ENCODE results near the gene ARHGEF12.

ARHGEF12 gene

DNA sequence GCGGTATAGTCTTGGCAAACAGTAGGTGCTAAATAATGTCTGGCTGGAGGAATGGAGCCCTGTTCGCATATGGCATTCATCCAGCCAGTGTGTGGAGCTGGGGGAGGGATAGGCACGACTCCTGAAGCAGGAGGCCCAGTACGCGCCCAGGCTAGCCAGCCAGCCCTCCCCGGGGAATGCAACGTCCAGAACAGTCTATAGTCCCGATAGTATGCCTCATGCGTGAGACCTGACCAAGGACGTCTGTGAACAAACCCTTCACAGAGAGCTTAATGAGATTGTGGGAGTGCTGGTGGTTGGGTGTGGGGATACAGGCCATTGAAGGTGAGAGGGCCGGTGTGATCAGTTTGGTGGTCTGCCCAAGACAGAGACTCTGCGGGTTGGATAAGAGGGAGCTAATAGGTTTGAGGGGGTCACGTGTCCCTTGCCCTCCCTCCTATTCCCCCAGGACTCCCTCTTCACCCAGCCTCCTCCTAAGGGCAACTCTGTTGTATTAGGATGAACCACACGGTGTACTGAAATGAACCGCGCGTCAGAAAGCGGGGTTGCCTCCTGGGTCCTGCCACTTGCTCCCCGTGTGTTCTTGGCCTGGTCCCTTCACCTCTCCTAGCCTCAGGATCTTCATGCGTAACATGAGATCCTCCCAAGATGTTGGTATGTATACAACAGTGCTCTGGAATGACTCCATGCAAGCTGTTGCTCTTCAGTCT, 174.3 kb downstream of the ARHGEF12 start:
- TF ChIP-seq, protein P1, sequence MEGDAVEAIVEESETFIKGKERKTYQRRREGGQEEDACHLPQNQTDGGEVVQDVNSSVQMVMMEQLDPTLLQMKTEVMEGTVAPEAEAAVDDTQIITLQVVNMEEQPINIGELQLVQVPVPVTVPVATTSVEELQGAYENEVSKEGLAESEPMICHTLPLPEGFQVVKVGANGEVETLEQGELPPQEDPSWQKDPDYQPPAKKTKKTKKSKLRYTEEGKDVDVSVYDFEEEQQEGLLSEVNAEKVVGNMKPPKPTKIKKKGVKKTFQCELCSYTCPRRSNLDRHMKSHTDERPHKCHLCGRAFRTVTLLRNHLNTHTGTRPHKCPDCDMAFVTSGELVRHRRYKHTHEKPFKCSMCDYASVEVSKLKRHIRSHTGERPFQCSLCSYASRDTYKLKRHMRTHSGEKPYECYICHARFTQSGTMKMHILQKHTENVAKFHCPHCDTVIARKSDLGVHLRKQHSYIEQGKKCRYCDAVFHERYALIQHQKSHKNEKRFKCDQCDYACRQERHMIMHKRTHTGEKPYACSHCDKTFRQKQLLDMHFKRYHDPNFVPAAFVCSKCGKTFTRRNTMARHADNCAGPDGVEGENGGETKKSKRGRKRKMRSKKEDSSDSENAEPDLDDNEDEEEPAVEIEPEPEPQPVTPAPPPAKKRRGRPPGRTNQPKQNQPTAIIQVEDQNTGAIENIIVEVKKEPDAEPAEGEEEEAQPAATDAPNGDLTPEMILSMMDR (IDR thresholded peaks at IDR 0.05; ENCODE audit: low read depth, low read length) = no peak

DNA sequence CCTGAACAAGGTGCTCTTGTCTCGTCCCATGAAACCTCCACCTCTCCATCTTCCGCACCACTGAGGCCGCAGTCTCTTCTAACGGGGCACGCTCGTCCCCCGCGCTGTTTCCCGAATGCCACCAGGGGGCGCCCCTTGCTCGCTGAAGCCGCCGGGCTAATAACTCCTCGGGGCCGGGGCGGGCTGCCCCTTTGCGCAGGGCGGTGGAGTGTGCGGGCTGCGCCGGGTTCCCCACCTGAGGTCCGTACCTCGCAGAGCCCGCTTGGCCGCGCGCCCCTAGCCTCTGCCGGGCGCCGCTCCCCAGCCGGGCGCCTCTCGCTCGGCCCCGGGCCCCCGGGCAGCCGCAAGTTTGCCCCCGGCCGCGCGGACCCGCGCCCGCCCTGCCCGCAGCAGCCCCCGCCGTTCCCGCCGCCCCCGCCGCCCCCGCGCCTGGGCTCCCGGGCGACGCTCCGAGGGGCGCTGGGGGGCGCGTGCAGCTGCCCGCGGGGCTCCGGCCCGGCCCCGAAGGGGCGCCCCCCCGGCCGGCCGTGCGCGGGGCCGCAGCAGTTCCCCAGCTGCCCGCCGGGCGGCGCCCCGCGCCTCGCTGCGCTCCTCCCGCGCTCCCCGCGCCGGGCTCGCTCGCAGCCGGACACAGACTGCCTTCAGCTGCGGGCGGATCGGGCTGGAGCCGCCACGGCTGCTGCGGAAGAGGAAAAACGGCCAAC, 175.1 kb downstream of the ARHGEF12 start, which contains the start of gene GRIK4:
Gene GRIK4 (plus strand): TSS at position 633 of the 704 bp plus-strand sequence. CDS start 148,571 bp downstream, outside the sequence.
- TF ChIP-seq, protein P1 (IDR thresholded peaks at IDR 0.05; ENCODE audit: low read depth, low read length) = peak; percentile 91
- peak; percentile 69 to 78 for DNase-seq (ENCODE audit: low read depth in 2 of 2)

More for the DNA sequence above, 174.3 kb downstream of the ARHGEF12 start:
- no peak overlapping the region for H3K4me3 ChIP-seq (replicated peaks in 1 of 2; ENCODE audit: low read depth in 2 of 2, low read length in 2 of 2)
- DNase-seq (ENCODE audit: low read depth in 2 of 2) = no peak

DNA sequence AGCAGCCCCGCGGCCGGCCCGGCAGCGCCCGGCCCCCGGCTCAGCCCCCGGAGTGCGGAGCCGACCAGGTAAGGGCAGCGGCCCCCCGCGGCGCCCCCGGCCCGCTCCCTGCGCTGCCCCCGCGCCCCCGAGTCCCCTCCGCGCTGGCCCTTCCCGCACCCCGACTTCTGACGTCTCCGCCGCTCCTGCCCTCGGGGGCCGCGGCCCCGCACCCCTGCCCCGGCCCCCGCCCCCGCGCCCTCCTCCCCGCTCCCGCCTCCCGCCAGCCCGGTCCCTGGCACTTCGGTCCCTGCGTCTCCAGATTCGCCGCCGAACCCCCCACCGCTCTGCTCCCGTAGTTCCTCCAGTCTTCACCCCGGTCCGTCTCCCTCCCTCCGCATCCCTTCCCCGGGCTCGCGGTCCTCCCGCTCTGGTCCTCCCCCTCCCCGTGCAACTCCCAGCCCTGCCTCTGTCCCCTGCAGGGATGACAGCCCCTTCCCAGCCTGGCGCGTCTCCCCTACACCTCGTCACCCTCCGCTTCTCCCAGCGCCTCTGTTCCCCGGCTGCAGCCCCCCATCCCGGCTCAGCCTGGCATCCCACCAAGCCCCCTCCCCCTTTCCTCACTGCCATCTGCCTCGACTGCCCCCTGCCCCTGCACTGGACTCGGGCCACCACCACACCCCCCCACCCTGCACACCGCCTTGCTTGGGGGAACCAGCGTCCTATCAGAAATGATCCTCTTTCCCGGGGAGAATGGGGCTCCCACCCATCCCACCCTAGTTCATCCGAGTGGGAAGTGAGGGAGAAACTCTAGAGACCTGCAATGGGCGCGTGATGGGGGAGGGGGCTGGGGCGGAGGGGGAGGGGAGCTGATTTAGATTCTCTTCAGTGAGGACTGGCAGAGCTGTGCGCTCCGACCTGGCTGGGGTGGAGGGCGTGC, 175.9 kb downstream of the ARHGEF12 start:
- no peak overlapping the region for H3K4me3 ChIP-seq (replicated peaks in 1 of 2; ENCODE audit: low read depth in 2 of 2, low read length in 2 of 2)
- TF ChIP-seq, protein P1 (IDR thresholded peaks at IDR 0.05; ENCODE audit: low read depth, low read length) = no peak
- DNase-seq (ENCODE audit: low read depth in 2 of 2) = no peak

More for the DNA sequence above, 175.1 kb downstream of the ARHGEF12 start, which contains the start of gene GRIK4:
- peak within 1 kb of the TSS; percentile 21 to 43 for H3K4me3 ChIP-seq (replicated peaks in 1 of 2; ENCODE audit: low read depth in 2 of 2, low read length in 2 of 2)

DNA sequence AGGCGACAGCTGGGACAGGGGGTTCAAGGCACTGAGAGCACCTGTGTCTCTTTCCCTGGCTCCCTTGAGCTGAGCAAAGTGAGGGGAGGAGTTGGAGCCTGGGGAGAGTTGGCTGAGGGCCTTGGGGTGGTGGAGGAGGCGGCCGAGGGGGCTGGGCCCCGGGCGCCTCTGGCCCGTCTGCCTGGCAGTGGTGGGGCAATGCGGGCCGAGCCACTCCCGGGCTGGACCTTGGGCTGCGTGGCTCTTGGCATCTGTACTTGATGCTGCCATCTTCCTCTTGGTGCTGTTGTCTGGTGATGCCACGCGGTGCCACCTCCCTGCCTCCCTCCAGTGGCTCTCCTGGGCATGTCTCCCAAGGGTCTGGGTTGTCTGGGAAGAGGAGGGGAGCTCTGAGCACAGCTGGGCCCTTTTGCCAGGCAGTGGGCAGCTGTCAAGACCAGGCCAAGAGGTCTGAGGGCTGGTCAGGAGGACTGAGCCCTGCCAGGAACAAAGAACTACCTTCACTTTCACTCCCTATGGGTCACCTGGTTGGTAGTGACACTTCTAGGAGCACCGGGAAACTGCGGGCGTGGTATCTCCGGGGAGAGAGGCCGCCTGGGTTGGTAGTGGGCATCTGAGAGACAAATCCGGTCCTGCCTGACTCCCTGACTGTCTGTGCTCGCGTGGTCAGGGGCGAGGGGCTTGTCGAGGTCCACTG, 176.7 kb downstream of the ARHGEF12 start:
- TF ChIP-seq, protein P1 (IDR thresholded peaks at IDR 0.05; ENCODE audit: low read depth, low read length) = no peak
- no peak for DNase-seq (ENCODE audit: low read depth in 2 of 2)
- H3K4me3 ChIP-seq (replicated peaks in 1 of 2; ENCODE audit: low read depth in 2 of 2, low read length in 2 of 2) = no peak overlapping the region

DNA sequence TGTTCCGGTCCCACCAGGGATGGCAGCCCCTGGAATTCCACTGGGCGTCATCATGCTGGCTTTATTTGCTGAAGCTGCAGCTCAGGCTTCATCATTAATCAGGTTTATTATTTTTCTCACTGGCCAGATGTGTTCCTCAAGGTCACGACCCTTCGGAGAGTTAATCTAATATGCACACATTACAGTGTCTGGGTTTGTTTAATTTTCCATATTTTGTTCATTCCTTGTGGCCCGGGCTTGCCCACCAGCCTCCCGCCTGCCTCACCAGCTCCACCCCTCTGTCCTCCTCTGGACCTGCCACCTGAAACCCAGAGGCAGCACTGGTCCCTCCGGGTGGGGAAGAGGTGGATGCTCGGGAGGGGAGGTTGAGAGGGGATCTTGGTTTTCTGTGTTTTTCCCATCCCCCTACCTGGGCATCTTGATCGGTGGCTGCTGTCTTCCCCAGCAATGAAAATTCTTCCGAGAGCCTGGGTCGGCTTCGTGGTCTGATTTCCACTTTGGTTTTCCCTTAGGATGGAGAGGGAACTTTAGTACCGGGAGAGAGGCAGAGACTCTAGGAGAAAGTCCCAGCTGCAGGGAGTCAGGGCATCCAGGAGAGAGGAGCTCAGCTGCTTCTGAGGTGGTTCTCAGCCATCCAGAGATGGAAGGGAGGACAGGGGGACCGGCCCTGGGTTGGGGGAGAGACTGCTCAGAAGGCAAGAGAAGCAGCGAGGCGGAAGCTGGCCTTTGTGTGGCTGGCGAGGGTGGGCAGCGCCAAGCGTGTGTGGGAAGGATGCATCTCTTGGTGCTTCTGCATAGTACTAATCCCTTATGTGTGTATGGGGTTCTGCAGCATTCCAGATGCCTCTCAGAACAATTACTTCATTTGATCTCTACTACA, 177.5 kb downstream of the ARHGEF12 start:
- DNase-seq (ENCODE audit: low read depth in 2 of 2) = no peak
- TF ChIP-seq, protein P1 (IDR thresholded peaks at IDR 0.05; ENCODE audit: low read depth, low read length) = no peak
- no peak overlapping the region for H3K4me3 ChIP-seq (replicated peaks in 1 of 2; ENCODE audit: low read depth in 2 of 2, low read length in 2 of 2)

Data from cardiac fibroblast (primary cell).